PC-9 (cell line): ENCODE measurements around the gene CD7.

Experiments used
- CTCF ChIP-seq: fragments of 200-600 bp; sonication (generic); conservative IDR thresholded peaks from 2 replicates; pipeline ENCODE4 v1.6.1; 2017; ENCODE audit warnings: mixed run types, antibody characterized with exemption, mild to moderate bottlenecking, moderate library complexity
- EZH2 ChIP-seq: fragments of 200-600 bp; sonication (generic); IDR thresholded peaks from 2 replicates; pipeline ENCODE4 v1.8.0; 2017; ENCODE audit warnings: antibody characterized with exemption, low read depth

- TF ChIP-seq CTCF (no peak), EZH2 (no peak)
Measured at GRCh38 chr17:82274134-82275020, 43.0 kb downstream of the CD7 start.
